Peyer's patch (tissue), 4 donors: ENCODE data around the gene PCDHGC3.

Experiments
- POLR2A ChIP-seq, 2 donors: fragments of 450-650 bp; IDR thresholded peaks; one replicate each; pipeline ENCODE4 v1.5.1; 2017; ENCODE audit warnings: antibody characterized with exemption in 2 of 2, mild to moderate bottlenecking in 2 of 2, moderate library complexity in 2 of 2
- TF ChIP-seq, protein P1 (sequence below), 6 experiments: fragments of 450-650 bp in 4 of 6; fragments of 200-600 bp in 2 of 6; sonication (generic) in 1 of 6; IDR thresholded peaks; one replicate each; pipeline ENCODE4 v1.5.1; 2017 to 2019; ENCODE audit warnings: antibody characterized with exemption in 6 of 6, mild to moderate bottlenecking in 3 of 6, moderate library complexity in 1 of 6

DNA sequence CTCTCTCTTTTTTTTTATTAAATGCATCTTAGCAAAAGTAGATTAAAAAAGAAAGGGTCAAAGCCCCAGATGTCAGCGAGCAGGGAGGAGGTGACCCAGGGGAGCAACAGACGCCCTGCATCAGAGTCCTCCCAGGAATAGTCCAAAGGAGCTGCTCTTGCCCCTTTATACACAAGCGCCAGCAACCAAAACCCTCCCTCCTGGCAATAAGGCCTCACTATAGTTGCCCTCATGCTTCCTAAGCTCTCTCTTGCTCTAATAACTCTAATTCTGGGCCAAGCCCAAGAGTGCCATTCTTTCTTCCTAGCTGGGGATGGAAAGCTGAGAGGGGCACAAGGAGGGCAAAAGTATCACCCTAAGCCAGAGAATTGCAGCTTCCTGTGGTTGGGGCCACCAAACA is 39.4 kb downstream of the PCDHGC3 start:
- TF ChIP-seq, protein P1, sequence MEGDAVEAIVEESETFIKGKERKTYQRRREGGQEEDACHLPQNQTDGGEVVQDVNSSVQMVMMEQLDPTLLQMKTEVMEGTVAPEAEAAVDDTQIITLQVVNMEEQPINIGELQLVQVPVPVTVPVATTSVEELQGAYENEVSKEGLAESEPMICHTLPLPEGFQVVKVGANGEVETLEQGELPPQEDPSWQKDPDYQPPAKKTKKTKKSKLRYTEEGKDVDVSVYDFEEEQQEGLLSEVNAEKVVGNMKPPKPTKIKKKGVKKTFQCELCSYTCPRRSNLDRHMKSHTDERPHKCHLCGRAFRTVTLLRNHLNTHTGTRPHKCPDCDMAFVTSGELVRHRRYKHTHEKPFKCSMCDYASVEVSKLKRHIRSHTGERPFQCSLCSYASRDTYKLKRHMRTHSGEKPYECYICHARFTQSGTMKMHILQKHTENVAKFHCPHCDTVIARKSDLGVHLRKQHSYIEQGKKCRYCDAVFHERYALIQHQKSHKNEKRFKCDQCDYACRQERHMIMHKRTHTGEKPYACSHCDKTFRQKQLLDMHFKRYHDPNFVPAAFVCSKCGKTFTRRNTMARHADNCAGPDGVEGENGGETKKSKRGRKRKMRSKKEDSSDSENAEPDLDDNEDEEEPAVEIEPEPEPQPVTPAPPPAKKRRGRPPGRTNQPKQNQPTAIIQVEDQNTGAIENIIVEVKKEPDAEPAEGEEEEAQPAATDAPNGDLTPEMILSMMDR (IDR thresholded peaks at IDR 0.05), result no peak
- no peak for TF ChIP-seq POLR2A (IDR thresholded peaks at IDR 0.05)
